Common myeloid progenitor, CD34-positive (primary cell): ENCODE measurements around the gene ASAP2. TPM values are rescaled to one million over a fixed set of nuclear protein-coding genes. Genes with fewer than 3 reads are reported as not detected.

ENCODE experiments used
- CTCF ChIA-PET: fragments of 350-600 bp; sonication (Branson Sonifier 250); formaldehyde crosslinking; loops from one replicate; lab custom pipeline; 2021; ENCODE audit warnings: antibody characterized with exemption; lab: Charles Lee
- POLR2A ChIA-PET: fragments of 350-600 bp; sonication (Branson Sonifier 250); formaldehyde crosslinking; loops from one replicate; lab custom pipeline; 2021; ENCODE audit warnings: antibody characterized with exemption; lab: Charles Lee
- DNase-seq, 3 donors: peaks; one replicate each; pipeline versions ENCODE4 v3.0.0 to v3.0.0-alpha.2; 2013
- H3K27ac ChIP-seq, 2 experiments: 1 replicate in 1 of 2; 2 replicates in 1 of 2; pipeline ENCODE4 v1.7.0; 2013; ENCODE audit warnings: inconsistent platforms in 2 of 2, low read length in 2 of 2, mild to moderate bottlenecking in 2 of 2, low read depth in 1 of 2, moderate library complexity in 1 of 2; ENCODE audit not compliant: severe bottlenecking in 2 of 2, insufficient read depth in 1 of 2, poor library complexity in 1 of 2
- H3K27me3 ChIP-seq, 5 experiments: replicated peaks in 2 of 5; 1 replicate in 3 of 5; 2 replicates in 2 of 5; pipeline versions ENCODE4 v1.6.1 to v1.7.0; 2013; ENCODE audit warnings: low read length in 4 of 5, mild to moderate bottlenecking in 2 of 5, moderate library complexity in 2 of 5, inconsistent platforms in 1 of 5; ENCODE audit not compliant: insufficient read depth in 5 of 5, control insufficient read depth in 4 of 5
- H3K36me3 ChIP-seq, 4 experiments: 1 replicate in 2 of 4; 2 replicates in 2 of 4; pipeline versions ENCODE4 v1.6.1 to v1.7.0; 2013; ENCODE audit warnings: low read length in 3 of 4, control low read depth in 1 of 4, mild to moderate bottlenecking in 1 of 4; ENCODE audit not compliant: control insufficient read depth in 4 of 4, insufficient read depth in 4 of 4
- H3K4me1 ChIP-seq, 4 experiments: 1 replicate in 3 of 4; 2 replicates in 1 of 4; pipeline versions ENCODE4 v1.6.1 to v1.7.1; 2013; ENCODE audit warnings: low read length in 3 of 4, mild to moderate bottlenecking in 3 of 4, control low read depth in 1 of 4, inconsistent platforms in 1 of 4, moderate library complexity in 1 of 4; ENCODE audit not compliant: control insufficient read depth in 4 of 4, insufficient read depth in 4 of 4; ENCODE audit errors: control extremely low read depth in 1 of 4
- H3K4me3 ChIP-seq, 7 experiments: 1 replicate in 4 of 7; 2 replicates in 3 of 7; pipeline versions ENCODE4 v1.5.1 to v1.7.0; 2013; ENCODE audit warnings: mild to moderate bottlenecking in 7 of 7, low read length in 6 of 7, moderate library complexity in 6 of 7, inconsistent platforms in 2 of 7, low read depth in 2 of 7, control low read depth in 1 of 7; ENCODE audit not compliant: insufficient read depth in 4 of 7, control insufficient read depth in 1 of 7; ENCODE audit errors: extremely low read depth in 1 of 7
- H3K9me3 ChIP-seq, 5 experiments: 1 replicate in 4 of 5; 2 replicates in 1 of 5; pipeline versions ENCODE4 v1.6.1 to v1.7.1; 2013; ENCODE audit warnings: low read length in 4 of 5, mild to moderate bottlenecking in 2 of 5, inconsistent platforms in 1 of 5, low read depth in 1 of 5, moderate library complexity in 1 of 5; ENCODE audit not compliant: control insufficient read depth in 4 of 5, insufficient read depth in 2 of 5; ENCODE audit errors: control extremely low read depth in 1 of 5
- WGBS: methylation state at CpG from one replicate; pipeline ENCODE4 v1.1.5; 2013; ENCODE audit not compliant: insufficient coverage; 5-methylcytosine and 5-hydroxymethylcytosine counted together
- polyA plus RNA-seq: library from polyadenylated mRNA; unstranded; fragments of 120-200 nt; gene quantifications from one replicate; pipeline ENCODE4 v1.2.1, GENCODE V29; 2013

Gene ASAP2
- polyA plus RNA-seq = 4.4 TPM

- ChIA-PET POLR2A (interaction anchor here (0.6 kb wide), 1 partner anchor 13 kb away, joined by 5 read pairs; no protein-coding TSS in a partner anchor), CTCF (interaction anchor here (0.9 to 2.4 kb wide), 10 partner anchors 16 to 132 kb away, joined by 3 to 12 read pairs (median 4); no protein-coding TSS in a partner anchor)
- under 1% methylated on average over 109 of the region's 128 CpGs for WGBS
These were observed at the start of gene ASAP2 for GRCh38 chr2:9205963-9206948. Gene ASAP2 (plus strand): TSS chr2:9206812. CDS start chr2:9207105, 293 bp downstream.

GRCh38 chr2:9158786-9159779 is 47.5 kb upstream of the ASAP2 start:
- no peaks in the 10 kb centered on the region for H3K9me3 ChIP-seq
- no peaks in the 10 kb centered on the region for H3K27me3 ChIP-seq
- no peak for DNase-seq
- no peaks in the 10 kb centered on the region for H3K36me3 ChIP-seq
- ChIA-PET CTCF (no interaction called here), POLR2A (no interaction called here)
- 94% methylated on average over 6 of the region's 10 CpGs for WGBS
- H3K27ac ChIP-seq = no peak overlapping the region
- no peaks in the 10 kb centered on the region for H3K4me1 ChIP-seq
- H3K4me3 ChIP-seq = no peak overlapping the region

More at GRCh38 chr2:9205963-9206948, at the start of gene ASAP2:
- H3K27ac ChIP-seq = no peak within 1 kb of the TSS
- DNase-seq = peak; percentile 58 to 72 (median 68)
- peaks cover 0 to 10% (median 0%) of the 10 kb centered on the region in 5 experiments for H3K27me3 ChIP-seq
- H3K9me3 ChIP-seq = no peaks in the 10 kb centered on the region
- H3K4me1 ChIP-seq = peaks cover 0 to 21% (median 17%) of the 10 kb centered on the region in 4 experiments
- H3K4me3 ChIP-seq = peak within 1 kb of the TSS; percentile 61 to 85 (median 77)
- no peaks in the 10 kb centered on the region for H3K36me3 ChIP-seq

GRCh38 chr2:9160732-9161131 is 45.9 kb upstream of the ASAP2 start:
- no peaks in the 10 kb centered on the region for H3K27me3 ChIP-seq
- H3K4me1 ChIP-seq = no peaks in the 10 kb centered on the region
- CTCF ChIA-PET = no interaction called here
- POLR2A ChIA-PET = no interaction called here
- H3K27ac ChIP-seq = no peak overlapping the region
- H3K9me3 ChIP-seq = no peaks in the 10 kb centered on the region
- WGBS = 95% methylated on average over 6 of the region's 7 CpGs
- no peaks in the 10 kb centered on the region for H3K36me3 ChIP-seq
- no peak overlapping the region for H3K4me3 ChIP-seq
- DNase-seq = no peak

- Histone ChIP-seq H3K9me3 (no peaks in the 10 kb centered on the region), H3K27ac (no peak overlapping the region), H3K4me3 (no peak overlapping the region), H3K4me1 (no peaks in the 10 kb centered on the region), H3K27me3 (no peaks in the 10 kb centered on the region), H3K36me3 (no peaks in the 10 kb centered on the region)
- no peak for DNase-seq
- WGBS = 98% methylated on average over 7 of the region's 11 CpGs
- POLR2A ChIA-PET = no interaction called here
- CTCF ChIA-PET = interaction anchor here (1.6 kb wide), 1 partner anchor 10 kb away, joined by 4 read pairs; no protein-coding TSS in a partner anchor
These were observed 43.8 kb upstream of the ASAP2 start for GRCh38 chr2:9162841-9163240.

GRCh38 chr2:9163306-9164111 is 43.1 kb upstream of the ASAP2 start:
- Histone ChIP-seq H3K4me3 (no peak overlapping the region), H3K9me3 (no peaks in the 10 kb centered on the region), H3K36me3 (no peaks in the 10 kb centered on the region), H3K4me1 (no peaks in the 10 kb centered on the region), H3K27me3 (no peaks in the 10 kb centered on the region), H3K27ac (no peak overlapping the region)
- WGBS = 87% methylated on average over 5 of the region's 8 CpGs
- ChIA-PET CTCF (interaction anchor here (1.6 kb wide), 1 partner anchor 11 kb away, joined by 4 read pairs; no protein-coding TSS in a partner anchor), POLR2A (no interaction called here)
- DNase-seq = no peak

- Histone ChIP-seq H3K4me3 (no peak overlapping the region), H3K9me3 (no peaks in the 10 kb centered on the region), H3K27ac (no peak overlapping the region), H3K4me1 (peaks cover 0 to 6% (median 2%) of the 10 kb centered on the region in 4 experiments), H3K27me3 (no peaks in the 10 kb centered on the region), H3K36me3 (no peaks in the 10 kb centered on the region)
- CTCF ChIA-PET = interaction anchor here (0.6 to 1.6 kb wide), 3 partner anchors 10 to 21 kb away, joined by 3 to 4 read pairs (median 3); no protein-coding TSS in a partner anchor
- 100% methylated on average over 2 of the region's 4 CpGs for WGBS
- POLR2A ChIA-PET = no interaction called here
- no peak for DNase-seq
These were observed 42.5 kb upstream of the ASAP2 start for GRCh38 chr2:9164112-9164608.
